GM19455 (cell line): ENCODE results near the gene NOX3.
"Not testable (repeated sequence)": the region's sequence is repeated elsewhere in the genome, so short reads cannot be mapped to it uniquely, and the experiment has no call there.

Source experiments
- ATAC-seq: cut with Tn5 transposase; IDR thresholded peaks from one replicate; pipeline ENCODE4 v1.9.1; 2021; ENCODE audit not compliant: unreplicated experiment

Gene NOX3

GRCh38 chr6:155455766-155456165 lies at the start of gene NOX3:
TSS of gene NOX3 (minus strand) at chr6:155455839. CDS start at chr6:155455800, 39 bp downstream.
- no peak for ATAC-seq

GRCh38 chr6:155504848-155505607 lies 49.4 kb upstream of the NOX3 start:
- ATAC-seq, result no peak

GRCh38 chr6:155502393-155502792 lies 46.8 kb upstream of the NOX3 start:
- no peak for ATAC-seq

- ATAC-seq, result no peak
Measured at GRCh38 chr6:155499574-155499973, 43.9 kb upstream of the NOX3 start.

- ATAC-seq, result no peak
Measured at GRCh38 chr6:155498370-155498769, 42.7 kb upstream of the NOX3 start.

GRCh38 chr6:155497273-155497672 lies 41.6 kb upstream of the NOX3 start:
- no peak for ATAC-seq

GRCh38 chr6:155495011-155495768 lies 39.6 kb upstream of the NOX3 start:
- ATAC-seq, result no peak

- peak; percentile 92 for ATAC-seq
Measured at GRCh38 chr6:155493694-155494143, 38.1 kb upstream of the NOX3 start.

GRCh38 chr6:155493026-155493693 lies 37.5 kb upstream of the NOX3 start:
- peak; percentile 25 for ATAC-seq

- no peak for ATAC-seq
Measured at GRCh38 chr6:155492061-155492735, 36.6 kb upstream of the NOX3 start.

- ATAC-seq, result no peak
Measured at GRCh38 chr6:155491421-155491820, 35.8 kb upstream of the NOX3 start.

- ATAC-seq, result not testable (repeated sequence)
Measured at GRCh38 chr6:155488197-155488596, 32.6 kb upstream of the NOX3 start.

GRCh38 chr6:155487371-155488130 lies 31.9 kb upstream of the NOX3 start:
- ATAC-seq, result no peak

GRCh38 chr6:155486721-155487294 lies 31.2 kb upstream of the NOX3 start:
- ATAC-seq, result no peak

GRCh38 chr6:155485756-155486155 lies 30.1 kb upstream of the NOX3 start:
- no peak for ATAC-seq

- ATAC-seq, result no peak
Measured at GRCh38 chr6:155483858-155484257, 28.2 kb upstream of the NOX3 start.

GRCh38 chr6:155481215-155481614 lies 25.6 kb upstream of the NOX3 start:
- ATAC-seq, result no peak

- no peak for ATAC-seq
Measured at GRCh38 chr6:155473741-155474140, 18.1 kb upstream of the NOX3 start.

GRCh38 chr6:155472886-155473285 lies 17.2 kb upstream of the NOX3 start:
- ATAC-seq, result no peak
